Measurements from ENCODE around the gene EDRF1. TPM values are rescaled to one million over a fixed set of nuclear protein-coding genes. Genes with fewer than 3 reads are reported as not detected.

The EDRF1 gene
- total RNA-seq, 2 experiments from 2014 or later, result 117 to 232 TPM

- Histone ChIP-seq H3K4me3 (ENCODE audit: low read depth, low read length, poor library complexity, severe bottlenecking) (peak overlapping the region; percentile 91), H3K79me2 (ENCODE audit: insufficient read depth, low read depth, low read length) (peaks cover 53% of the 10 kb centered on the region), H3K36me3 (ENCODE audit: insufficient read depth, low read length) (peaks cover 43% of the 10 kb centered on the region), H4K20me1 (ENCODE audit: insufficient read depth, low read length) (peaks cover 32% of the 10 kb centered on the region), H3K4me2 (ENCODE audit: low read length) (peak overlapping the region; percentile 77), H2AFZ (ENCODE audit: low read length) (no peak overlapping the region), H3K4me1 (ENCODE audit: insufficient read depth, low read length, poor library complexity, severe bottlenecking) (peaks cover 27% of the 10 kb centered on the region), H3K9me2 (ENCODE audit: insufficient read depth, low read length) (no peaks in the 10 kb centered on the region), H3K27ac (ENCODE audit: low read depth, low read length, poor library complexity, severe bottlenecking) (peak overlapping the region; percentile 97), H3K9me3 (ENCODE audit: low read length) (no peaks in the 10 kb centered on the region)
- ChIA-PET CTCF (ENCODE audit: unreplicated experiment) (no interaction called here), POLR2A (interaction anchor here (0.7 to 1.1 kb wide), 4 partner anchors 10 to 42 kb away, joined by 3 to 5 read pairs (median 4); no protein-coding TSS in a partner anchor)
- intact Hi-C loops (cut with micrococcal nuclease; ENCODE audit: unreplicated experiment), result loop anchor here (1.0 to 10.0 kb wide), 2 partner anchors 103 to 655 kb away; partner anchors contain the start of genes BCCIP and UROS
- TF ChIP-seq EZH2phosphoT487 (IDR thresholded peaks at IDR 0.05; ENCODE audit: borderline replicate concordance, low read depth, low read length), result no peak
- no peak for TF ChIP-seq CTCF (conservative IDR thresholded peaks at IDR 0.05; ENCODE audit: low read length)
- peak; percentile 37 for DNase-seq (ENCODE audit: low spot score)
- no TSS peak for BruUV-seq (replicated peaks)
These were observed 483 bp downstream of the EDRF1 start for GRCh38 chr10:125720002-125720382.

GRCh38 chr10:125721035-125721434, 1.5 kb downstream of the EDRF1 start:
- DNase-seq (ENCODE audit: low spot score), result peak; percentile 89
- H2AFZ ChIP-seq (ENCODE audit: low read length), result no peak overlapping the region
- BruUV-seq (replicated peaks), result no TSS peak
- TF ChIP-seq EZH2phosphoT487 (IDR thresholded peaks at IDR 0.05; ENCODE audit: borderline replicate concordance, low read depth, low read length) (no peak), CTCF (conservative IDR thresholded peaks at IDR 0.05; ENCODE audit: low read length) (no peak)
- no peaks in the 10 kb centered on the region for H3K9me2 ChIP-seq (ENCODE audit: insufficient read depth, low read length)
- no peaks in the 10 kb centered on the region for H3K9me3 ChIP-seq (ENCODE audit: low read length)
- H3K4me3 ChIP-seq (ENCODE audit: low read depth, low read length, poor library complexity, severe bottlenecking), result peak overlapping the region; percentile 91
- POLR2A ChIA-PET, result interaction anchor here (0.6 to 2.2 kb wide), 6 partner anchors 9 to 731 kb away, joined by 3 to 15 read pairs (median 4); partner anchors contain the start of gene UROS
- peak overlapping the region; percentile 97 for H3K27ac ChIP-seq (ENCODE audit: low read depth, low read length, poor library complexity, severe bottlenecking)
- H3K4me1 ChIP-seq (ENCODE audit: insufficient read depth, low read length, poor library complexity, severe bottlenecking), result peaks cover 27% of the 10 kb centered on the region
- peaks cover 52% of the 10 kb centered on the region for H3K36me3 ChIP-seq (ENCODE audit: insufficient read depth, low read length)
- CTCF ChIA-PET (ENCODE audit: unreplicated experiment), result no interaction called here
- peaks cover 63% of the 10 kb centered on the region for H3K79me2 ChIP-seq (ENCODE audit: insufficient read depth, low read depth, low read length)
- H3K4me2 ChIP-seq (ENCODE audit: low read length), result peak overlapping the region; percentile 77
- intact Hi-C loops (cut with micrococcal nuclease; ENCODE audit: unreplicated experiment), result loop anchor here (1.0 to 10.0 kb wide), 2 partner anchors 199 to 656 kb away; no protein-coding TSS in a partner anchor
- H4K20me1 ChIP-seq (ENCODE audit: insufficient read depth, low read length), result peaks cover 32% of the 10 kb centered on the region

- intact Hi-C loops (cut with micrococcal nuclease; ENCODE audit: unreplicated experiment), result loop anchor here (10.0 kb wide), 1 partner anchor 658 kb away; no protein-coding TSS in a partner anchor
- no peak overlapping the region for H2AFZ ChIP-seq (ENCODE audit: low read length)
- peak overlapping the region; percentile 77 for H3K4me2 ChIP-seq (ENCODE audit: low read length)
- no peak for DNase-seq (ENCODE audit: low spot score)
- peaks cover 32% of the 10 kb centered on the region for H4K20me1 ChIP-seq (ENCODE audit: insufficient read depth, low read length)
- no peaks in the 10 kb centered on the region for H3K9me2 ChIP-seq (ENCODE audit: insufficient read depth, low read length)
- CTCF ChIA-PET (ENCODE audit: unreplicated experiment), result no interaction called here
- peaks cover 77% of the 10 kb centered on the region for H3K79me2 ChIP-seq (ENCODE audit: insufficient read depth, low read depth, low read length)
- no TSS peak for BruUV-seq (replicated peaks)
- H3K36me3 ChIP-seq (ENCODE audit: insufficient read depth, low read length), result peaks cover 70% of the 10 kb centered on the region
- no peak for TF ChIP-seq CTCF (conservative IDR thresholded peaks at IDR 0.05; ENCODE audit: low read length)
- no peak for TF ChIP-seq EZH2phosphoT487 (IDR thresholded peaks at IDR 0.05; ENCODE audit: borderline replicate concordance, low read depth, low read length)
- H3K27ac ChIP-seq (ENCODE audit: low read depth, low read length, poor library complexity, severe bottlenecking), result peak overlapping the region; percentile 97
- peaks cover 27% of the 10 kb centered on the region for H3K4me1 ChIP-seq (ENCODE audit: insufficient read depth, low read length, poor library complexity, severe bottlenecking)
- H3K9me3 ChIP-seq (ENCODE audit: low read length), result no peaks in the 10 kb centered on the region
- H3K4me3 ChIP-seq (ENCODE audit: low read depth, low read length, poor library complexity, severe bottlenecking), result peak overlapping the region; percentile 91
- POLR2A ChIA-PET, result interaction anchor here (0.7 to 2.2 kb wide), 7 partner anchors 8 to 17 kb away, joined by 3 to 15 read pairs (median 4); no protein-coding TSS in a partner anchor
These were observed 3.3 kb downstream of the EDRF1 start for GRCh38 chr10:125722811-125723210.
